Stimulated activated CD8-positive, alpha-beta memory T cell treated with anti-CD3 and anti-CD28 coated beads, Interleukin-4, amount 100 ng/mL, for 1 hour (primary cell): Measurements from ENCODE around the gene MACO1.
"Not testable (repeated sequence)": the region's sequence is repeated elsewhere in the genome, so short reads cannot be mapped to it uniquely, and the experiment has no call there.

Experiments
- DNase-seq, 2 donors: peaks; one replicate each; pipeline ENCODE4 v3.0.0-alpha.2; 2020; ENCODE audit warnings: low read depth in 2 of 2, low spot score in 1 of 2

The MACO1 gene, protein sequence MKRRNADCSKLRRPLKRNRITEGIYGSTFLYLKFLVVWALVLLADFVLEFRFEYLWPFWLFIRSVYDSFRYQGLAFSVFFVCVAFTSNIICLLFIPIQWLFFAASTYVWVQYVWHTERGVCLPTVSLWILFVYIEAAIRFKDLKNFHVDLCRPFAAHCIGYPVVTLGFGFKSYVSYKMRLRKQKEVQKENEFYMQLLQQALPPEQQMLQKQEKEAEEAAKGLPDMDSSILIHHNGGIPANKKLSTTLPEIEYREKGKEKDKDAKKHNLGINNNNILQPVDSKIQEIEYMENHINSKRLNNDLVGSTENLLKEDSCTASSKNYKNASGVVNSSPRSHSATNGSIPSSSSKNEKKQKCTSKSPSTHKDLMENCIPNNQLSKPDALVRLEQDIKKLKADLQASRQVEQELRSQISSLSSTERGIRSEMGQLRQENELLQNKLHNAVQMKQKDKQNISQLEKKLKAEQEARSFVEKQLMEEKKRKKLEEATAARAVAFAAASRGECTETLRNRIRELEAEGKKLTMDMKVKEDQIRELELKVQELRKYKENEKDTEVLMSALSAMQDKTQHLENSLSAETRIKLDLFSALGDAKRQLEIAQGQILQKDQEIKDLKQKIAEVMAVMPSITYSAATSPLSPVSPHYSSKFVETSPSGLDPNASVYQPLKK

DNA sequence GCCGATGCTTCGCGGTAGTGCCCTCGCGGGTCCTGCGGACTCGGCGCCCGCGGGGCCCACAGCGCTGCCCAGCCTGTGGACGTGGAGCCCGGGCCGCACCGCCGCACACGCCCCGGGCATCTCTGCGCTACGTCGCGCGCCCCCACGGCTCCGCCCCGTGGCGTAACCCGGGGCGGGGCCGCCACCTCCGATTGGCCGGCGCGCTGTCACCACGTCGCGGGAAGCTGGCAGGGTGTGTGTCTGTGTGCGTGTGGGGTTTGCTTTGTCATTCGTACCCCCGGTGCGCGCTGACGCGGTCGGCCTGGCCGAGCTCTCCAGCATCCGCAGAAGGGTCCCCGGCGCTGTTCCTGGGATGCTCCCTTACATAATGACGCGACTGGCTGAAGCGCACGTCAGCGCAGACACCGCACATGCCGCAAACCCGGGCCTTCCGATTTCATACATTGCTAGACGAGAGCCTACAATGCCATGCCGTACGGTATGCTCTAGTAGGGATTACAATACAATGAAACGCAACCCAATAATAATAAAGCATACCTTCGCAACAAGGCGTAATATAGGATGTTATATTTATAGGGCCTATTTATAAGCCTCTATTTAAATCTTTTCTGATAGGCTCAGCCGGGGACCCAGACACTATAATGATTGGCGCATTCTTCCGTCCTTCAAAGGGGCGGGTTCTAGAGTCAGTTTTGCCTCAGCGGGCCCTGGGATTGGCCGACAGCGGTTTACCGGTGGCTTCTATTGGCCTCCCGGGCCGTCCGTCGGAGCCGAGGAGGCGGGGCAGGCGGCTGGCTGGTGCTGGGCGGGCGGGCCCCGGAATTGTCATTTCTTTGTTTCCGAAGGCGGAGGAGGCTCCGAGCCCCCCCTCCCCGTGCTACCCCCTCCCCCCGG lies at the start of gene MACO1:
Gene MACO1, plus strand, starts transcription at position 825 of the 894 bp plus-strand sequence. CDS start 202 bp downstream, outside the sequence.
- peak; percentile 87 to 94 for DNase-seq

DNA sequence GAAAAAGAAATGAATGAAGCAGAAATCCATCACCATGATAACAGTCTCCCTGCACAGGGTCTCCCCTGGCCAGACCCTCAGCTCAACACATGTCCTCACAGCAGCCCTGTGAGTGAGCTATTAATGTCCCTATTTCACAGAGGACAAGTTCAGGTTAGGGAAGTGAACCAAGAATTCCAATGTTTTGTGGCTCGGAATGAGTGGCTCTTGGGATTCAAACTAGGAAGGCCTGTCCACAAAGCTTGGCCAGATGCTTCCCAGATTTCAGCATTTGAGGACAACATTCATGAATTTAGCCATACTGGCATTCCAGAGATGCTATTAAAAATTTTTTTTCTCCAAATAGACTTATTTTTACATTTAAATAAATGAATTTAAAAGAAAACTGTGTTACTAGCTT lies 48.2 kb upstream of the MACO1 start:
- not testable (repeated sequence) for DNase-seq

DNA sequence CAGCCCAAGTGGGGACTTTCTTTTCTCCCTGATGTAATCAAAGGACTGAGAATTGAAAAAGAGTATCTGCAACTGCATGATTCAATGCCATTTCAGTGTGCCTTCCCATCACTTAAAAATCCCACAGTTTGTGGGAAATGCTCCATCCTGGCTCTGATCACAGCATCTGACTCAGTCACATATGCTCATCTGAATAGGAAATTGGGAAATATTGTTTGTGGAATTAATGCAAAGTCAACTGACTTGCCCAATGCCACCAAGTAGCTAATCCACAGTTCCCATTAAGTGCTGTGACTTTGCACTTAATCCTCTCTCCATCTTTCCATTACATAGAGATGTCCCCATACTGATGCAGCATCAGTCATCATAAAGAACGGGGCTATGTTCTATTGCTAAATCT lies 47.6 kb upstream of the MACO1 start:
- not testable (repeated sequence) for DNase-seq

DNA sequence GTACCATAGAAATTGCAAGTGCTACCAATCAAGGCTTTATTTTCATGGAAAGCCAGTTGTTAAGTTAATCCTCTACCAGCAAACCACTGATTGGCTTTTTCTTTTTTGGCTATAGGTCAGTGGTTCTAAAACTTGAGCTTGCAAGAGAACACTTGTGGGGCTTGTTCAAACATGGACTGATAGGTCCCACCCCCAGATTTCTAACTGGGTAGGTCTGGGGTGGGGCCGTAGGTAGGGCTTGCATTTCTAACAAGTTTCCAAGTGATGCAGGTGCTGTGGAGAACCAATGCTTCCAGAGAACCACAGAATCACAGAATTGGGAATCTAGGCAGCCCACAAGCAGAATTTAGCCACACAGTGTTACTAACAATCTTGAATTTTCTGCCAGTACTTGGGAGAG lies 46.8 kb upstream of the MACO1 start:
- not testable (repeated sequence) for DNase-seq

DNA sequence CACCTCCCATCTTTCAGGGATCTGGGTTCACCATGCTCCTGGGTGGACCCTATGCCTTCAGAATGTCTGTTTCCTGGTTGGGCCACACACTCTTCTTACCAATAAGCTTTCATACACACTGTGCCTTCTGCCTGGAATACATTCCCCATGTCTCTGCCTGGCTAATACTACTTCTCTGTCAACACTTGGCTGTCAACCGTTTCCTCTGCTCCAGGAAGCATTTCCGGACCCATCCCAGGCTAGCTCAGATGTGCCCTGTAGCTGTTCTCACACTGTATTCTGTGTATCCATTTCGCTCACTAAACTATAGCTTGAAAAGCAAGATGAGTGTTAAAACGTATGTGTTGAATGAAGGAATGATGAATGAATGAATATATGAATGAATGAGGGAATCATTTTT lies 43.6 kb upstream of the MACO1 start:
- DNase-seq = not testable (repeated sequence)

DNA sequence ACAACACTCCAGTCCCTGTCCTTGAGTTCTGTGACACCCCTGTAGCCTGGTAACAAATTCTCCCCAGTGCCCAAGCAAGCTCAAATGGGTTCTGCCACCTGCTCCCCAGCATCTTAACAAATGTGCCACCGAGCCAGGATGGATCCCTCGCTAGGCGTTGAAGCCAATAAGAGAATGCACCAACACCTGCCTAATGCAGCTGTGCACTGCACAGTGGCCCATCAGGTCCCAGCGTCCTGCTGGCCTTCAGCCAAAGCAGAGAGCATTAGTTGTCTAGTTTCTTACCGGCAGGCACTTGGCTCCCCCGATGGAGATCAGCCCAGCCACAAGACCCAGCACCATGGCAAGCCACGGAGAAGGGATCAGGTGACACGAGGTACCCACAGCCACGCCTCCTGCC lies 42.0 kb upstream of the MACO1 start:
- not testable (repeated sequence) for DNase-seq

DNA sequence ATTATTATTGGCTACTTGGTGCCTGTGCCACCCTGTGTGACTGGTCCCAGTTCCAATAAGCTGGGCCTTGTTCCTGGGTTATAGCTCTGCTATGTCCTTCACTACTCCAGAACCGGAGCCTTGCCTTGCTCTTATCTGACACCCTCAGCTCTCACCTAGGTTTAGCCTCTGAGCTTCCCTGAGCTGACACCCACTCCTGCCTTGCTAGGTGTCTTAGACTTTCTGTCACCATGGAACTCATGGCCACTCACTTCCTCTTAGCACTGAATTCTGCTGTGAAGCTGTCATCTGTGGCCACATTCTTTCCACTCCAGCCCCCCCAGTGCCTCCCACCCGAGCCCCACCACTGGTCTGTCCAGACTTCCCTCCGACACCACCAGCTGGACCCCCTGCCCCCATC lies 41.0 kb upstream of the MACO1 start:
- not testable (repeated sequence) for DNase-seq

DNA sequence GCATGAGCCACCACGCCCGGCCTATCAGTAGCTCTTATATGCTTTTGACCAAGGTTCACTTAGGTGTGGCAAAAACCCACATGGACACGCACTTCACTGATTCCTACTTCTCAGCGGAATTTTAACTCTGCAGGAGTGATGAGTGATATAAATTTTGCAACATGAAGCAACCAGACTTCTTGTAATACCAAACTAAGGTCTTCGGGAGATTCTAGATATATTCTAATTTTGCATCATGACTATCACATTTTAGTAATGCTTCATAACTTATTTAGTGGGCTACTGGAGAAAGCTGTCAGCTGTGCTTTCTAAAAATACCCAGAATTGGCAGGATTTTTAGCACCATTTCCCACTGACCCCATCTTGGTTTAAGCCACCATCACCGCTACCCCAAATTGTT lies 37.9 kb upstream of the MACO1 start:
- no peak for DNase-seq

DNA sequence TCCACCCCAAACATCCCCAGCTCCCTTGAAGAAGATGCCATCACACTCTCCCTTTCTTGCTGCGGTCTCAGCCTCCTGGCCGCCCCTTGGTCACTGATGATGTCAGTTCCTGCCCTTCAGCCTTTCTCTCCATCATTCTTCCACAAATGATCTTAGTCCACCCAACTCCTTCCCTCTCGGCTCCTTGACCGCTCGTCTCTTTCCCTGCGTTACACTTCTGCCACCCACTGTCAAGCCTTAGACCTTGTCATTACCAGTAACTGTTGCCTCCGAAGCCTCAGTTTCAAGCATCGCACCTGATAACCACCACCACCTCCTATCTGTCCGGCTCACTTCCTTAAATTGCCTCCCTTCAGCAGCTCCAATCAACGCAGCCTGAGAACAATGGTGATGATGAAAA lies 33.1 kb upstream of the MACO1 start:
- not testable (repeated sequence) for DNase-seq

DNA sequence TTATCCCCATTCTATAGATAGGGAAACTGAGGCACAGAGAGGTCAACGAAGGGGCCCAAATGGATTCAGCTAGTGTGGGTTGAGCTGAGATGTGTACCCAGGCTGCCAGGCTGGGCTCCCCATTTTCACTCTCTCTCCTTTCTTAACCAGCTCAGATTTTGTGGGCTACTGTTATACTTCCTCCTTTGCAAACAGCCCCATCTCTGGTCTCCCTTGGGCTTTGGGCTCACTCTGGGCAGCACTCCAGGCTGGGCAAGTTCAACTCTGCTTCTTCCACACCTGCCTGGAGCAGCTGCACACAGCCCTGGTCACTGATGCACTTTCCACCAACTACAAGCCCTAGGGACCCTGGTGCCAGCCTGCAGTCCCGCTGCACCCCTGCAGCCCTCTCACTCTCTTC lies 32.6 kb upstream of the MACO1 start:
- DNase-seq = not testable (repeated sequence)

DNA sequence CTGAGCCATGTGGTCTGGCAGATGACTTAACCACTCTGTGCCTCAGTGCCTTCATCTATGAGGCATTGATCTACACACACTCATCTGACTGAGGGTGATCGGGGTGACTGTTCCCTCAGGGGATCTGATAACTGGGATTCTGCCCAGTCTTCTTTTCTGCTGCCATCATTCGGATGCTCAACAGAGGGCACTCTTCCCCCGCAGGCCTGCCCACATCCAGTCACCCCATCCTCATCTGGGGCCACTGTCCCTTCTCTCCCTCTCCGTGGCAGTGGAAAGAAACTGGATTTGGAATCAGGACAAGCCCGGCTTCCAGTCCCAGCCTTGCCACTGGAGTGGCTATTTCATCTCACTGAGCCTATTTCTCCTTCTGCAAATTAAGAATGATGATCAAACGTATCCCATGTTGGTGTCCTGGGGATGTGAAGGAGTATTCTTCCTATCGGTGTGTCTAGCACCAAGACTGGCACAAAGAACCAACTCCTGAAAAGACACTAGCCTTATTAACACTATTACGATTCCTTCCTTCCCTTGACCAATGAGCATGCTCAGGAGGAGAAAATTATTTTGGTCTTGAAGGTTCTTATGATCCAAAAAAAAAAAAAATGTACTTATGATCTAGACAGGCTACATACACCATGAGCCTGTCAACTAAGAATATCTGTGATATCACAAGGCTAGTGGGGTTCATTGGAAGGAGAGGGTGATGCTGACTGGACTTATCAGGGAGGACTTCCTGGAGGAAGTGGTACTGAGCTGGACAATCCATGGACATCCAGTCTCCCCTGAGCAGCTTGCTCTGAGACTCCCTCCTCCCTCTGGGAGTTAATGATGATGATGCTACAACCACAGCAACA lies 27.5 kb upstream of the MACO1 start:
- DNase-seq = not testable (repeated sequence)

DNA sequence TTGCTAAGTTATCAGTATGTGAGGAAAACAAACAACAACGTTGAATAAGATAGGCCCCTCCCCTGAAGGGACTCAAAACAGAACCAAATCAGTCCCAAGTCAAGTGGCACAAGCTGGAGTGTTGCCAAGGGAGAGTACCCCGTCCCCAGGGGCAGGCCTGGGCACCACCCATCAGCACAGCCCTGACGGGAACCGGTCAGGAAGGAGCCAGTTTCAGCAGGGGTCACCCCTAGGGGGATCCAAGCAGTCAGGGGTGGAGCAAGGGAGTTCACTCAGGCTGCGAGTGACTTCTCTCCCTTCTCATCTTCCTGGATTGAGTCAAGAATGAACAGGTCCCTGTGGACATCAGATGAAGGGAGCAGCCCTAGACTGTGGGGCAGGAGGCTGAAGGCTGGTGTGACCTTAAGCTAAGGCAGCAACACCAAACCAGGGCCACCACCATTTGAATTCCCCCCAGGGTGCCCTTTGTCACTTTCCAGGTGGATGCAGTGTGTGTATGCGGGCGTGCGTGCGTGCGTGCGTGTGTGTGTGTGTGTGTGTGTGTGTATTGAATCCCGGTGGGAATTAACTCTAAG lies 24.9 kb upstream of the MACO1 start:
- DNase-seq = not testable (repeated sequence)

DNA sequence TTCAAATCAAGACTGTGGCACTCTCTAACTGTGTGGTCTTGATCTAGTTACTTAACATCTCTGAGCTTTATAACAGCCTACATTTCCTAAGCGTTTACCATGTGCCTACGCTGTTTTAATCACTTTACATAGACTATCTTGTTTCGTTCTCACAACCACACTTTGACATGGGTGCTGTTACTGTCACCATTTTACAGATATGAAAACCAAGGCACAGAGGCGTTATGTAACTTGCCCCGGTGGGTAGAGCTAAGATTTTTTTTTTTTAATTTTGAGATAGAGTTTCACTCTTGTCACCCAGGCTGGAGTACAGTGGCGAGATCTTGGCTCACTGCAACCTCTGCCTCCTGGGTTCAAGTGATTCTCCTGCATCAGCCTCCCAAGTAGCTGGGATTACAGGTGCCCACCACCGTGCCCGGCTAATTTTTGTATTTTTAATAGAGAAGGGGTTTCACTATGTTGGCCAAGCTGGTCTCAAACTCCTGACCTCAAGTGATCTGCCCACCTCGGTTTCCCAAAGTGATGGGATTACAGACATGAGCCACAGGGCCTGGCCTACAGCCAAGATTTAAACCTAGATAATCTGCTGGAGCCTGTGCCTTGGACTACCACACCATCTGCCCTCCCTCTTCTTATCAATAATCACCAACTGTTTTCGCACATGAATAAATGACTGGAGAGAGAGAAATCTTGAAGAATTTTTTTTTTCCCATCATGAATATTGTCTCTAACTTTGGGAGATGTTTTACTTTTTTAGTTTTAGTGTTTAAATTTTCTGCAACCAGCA lies 20.9 kb upstream of the MACO1 start:
- DNase-seq = not testable (repeated sequence)

DNA sequence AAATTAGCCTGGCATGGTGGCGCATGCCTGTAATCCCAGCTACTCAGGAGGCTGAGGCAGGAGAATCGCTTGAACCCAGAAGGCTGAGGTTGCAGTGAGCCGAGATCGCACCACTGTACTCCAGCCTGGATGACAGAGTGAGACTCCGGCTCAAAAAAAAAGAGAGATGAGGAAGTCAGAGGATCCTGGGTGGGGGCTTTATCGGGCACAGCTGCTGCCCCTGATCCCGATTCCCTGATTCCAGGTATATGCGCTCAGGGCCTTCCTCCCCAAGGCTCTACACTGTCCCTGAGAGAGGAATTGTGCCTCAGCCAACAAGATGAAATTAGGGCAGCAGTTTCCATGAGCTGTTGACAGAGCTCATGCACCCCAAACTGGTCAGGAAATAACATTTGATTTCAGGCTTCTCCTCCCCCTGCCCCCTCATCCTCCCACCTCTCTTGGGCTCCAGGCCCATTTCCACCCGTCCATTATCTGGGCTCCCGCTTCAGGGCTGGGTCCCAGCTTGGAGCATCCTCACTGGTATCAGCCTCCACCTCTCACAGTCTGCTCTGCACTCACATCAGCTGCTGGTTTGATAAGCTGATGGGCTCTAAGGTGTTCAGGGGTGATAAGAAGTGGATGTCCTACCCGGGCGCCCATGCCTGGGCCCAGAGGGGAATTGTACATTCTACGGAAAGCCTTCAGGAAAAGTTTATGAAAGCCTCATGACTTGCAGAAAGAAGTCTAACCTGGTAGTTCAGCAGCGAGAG lies 17.6 kb upstream of the MACO1 start:
- not testable (repeated sequence) for DNase-seq

DNA sequence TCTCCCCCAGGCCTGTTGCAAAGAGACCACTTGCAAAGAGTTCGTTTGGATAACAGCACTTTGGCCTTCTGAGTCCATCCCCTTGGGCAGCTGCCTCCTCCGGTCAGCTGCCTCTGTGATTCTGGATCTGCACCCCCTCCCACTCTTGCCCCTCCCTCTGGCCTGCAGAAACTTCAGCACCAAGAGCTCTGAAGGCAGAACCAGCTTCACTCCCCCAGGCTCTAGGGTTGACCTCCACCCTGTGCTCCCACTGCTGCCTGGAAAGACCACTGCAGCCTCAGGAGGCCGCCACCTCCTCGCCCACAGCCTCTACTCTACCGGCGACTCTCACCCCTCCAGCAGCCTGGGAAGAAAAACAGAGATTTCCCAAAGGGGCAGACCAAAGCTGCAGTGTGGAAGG lies 16.5 kb upstream of the MACO1 start:
- DNase-seq = not testable (repeated sequence)

DNA sequence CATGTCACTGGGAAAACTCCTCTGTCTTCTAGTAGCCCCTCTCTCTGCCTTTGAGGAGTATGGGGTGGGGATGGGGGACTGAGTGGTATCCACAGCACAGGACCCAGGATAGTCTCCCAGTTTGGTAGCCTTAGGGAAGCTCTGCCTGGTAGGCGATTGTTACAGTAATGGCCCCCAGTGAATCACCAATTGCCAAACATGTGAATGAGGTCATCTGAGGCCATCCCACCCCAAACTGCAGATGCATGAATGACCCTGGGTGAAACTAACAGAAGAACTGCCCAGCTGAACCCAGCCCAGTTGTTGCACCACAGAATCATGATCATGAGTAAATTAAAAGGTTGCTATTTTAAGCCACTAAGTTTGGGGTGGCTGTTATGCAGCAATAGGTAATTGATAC lies 16.1 kb upstream of the MACO1 start:
- not testable (repeated sequence) for DNase-seq

DNA sequence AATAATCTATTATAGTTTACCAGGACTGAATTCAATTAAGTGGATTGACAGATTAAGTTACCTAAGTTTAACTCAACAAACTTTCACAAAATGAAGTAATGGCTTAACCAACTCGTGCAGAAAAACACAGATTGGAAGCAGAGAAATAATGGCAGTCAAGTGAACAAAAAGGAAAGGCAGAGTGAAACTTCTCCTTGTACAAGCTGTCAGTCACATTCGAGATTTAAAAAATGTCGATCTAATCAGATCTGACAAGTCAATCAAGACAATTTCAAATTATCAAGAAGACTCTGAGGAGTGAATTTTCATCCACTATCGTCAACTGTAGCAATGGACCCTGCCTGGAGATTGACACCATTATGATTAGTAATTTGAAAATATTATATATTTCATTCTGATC lies 13.4 kb upstream of the MACO1 start:
- DNase-seq = not testable (repeated sequence)

DNA sequence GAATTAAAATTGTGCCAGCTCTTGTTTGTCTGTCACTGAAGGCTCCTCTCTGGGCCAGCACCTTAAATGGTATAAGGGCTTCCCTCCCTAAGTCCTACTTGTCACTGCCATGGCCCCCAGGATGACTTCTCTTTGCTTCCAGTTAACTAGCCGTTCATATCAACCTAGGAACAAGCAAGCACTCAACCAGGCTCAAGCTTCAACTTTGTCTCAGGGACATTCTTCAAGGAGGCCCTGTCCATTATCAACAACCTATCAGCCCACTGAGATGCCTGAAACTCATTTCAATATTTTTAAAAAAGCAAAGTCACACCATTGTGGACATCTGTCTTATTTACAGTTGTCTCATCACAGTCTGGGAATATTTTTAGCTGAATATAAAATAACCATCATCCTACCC lies 11.4 kb upstream of the MACO1 start:
- DNase-seq = not testable (repeated sequence)

DNA sequence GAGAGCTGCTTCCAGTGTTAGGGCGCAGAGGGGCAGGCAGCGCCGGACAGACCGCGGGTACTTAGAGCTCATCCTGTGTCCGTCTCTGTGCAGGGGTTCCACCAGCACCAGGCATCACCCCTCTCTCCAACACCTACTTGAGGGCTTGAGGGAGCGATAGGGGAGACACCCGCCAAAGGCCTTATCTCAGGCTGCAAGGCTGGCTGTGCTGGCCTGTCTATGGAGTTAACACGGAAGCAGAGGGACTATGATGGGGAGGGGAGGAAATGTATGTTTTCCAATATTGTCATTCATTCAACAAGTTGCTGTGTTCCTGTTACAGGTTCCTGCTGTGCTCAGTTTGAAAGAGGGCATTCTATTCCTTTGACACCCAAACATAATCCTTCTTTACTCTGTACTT lies 10.0 kb upstream of the MACO1 start, which contains the start of gene RHCE:
Gene RHCE, minus strand, starts transcription at position 111 of the 400 bp plus-strand sequence. Its CDS starts 39 bp downstream, at position 72.
- not testable (repeated sequence) for DNase-seq
